Right forelimb (tissue), 1 donor: ENCODE data around the gene P2RX4.
"Not testable (repeated sequence)": the region's sequence is repeated elsewhere in the genome, so short reads cannot be mapped to it uniquely, and the experiment has no call there.

ENCODE experiments used
- DNase-seq: peaks from one replicate; pipeline ENCODE4 v3.0.0-alpha.2; 2018

P2RX4 gene

GRCh38 chr12:121279507-121279915, 69.6 kb downstream of the P2RX4 start:
- DNase-seq: no peak

- DNase-seq: not testable (repeated sequence)
These were observed 70.6 kb downstream of the P2RX4 start for GRCh38 chr12:121280531-121280930.

GRCh38 chr12:121281116-121281515, 71.2 kb downstream of the P2RX4 start:
- not testable (repeated sequence) for DNase-seq

- DNase-seq: no peak
These were observed 72.3 kb downstream of the P2RX4 start for GRCh38 chr12:121282072-121282742.

GRCh38 chr12:121282910-121283309, 73.0 kb downstream of the P2RX4 start:
- DNase-seq: not testable (repeated sequence)

GRCh38 chr12:121283388-121283787, 73.5 kb downstream of the P2RX4 start:
- DNase-seq: no peak
